PC-3 (cell line): ENCODE measurements around the gene MID1. TPM values are rescaled to one million over a fixed set of nuclear protein-coding genes. Genes with fewer than 3 reads are reported as not detected.
A peak's percentile ranks its signal among the peaks of the same experiment; 100 is the strongest.

Experiments used
- ATAC-seq: fragments of 200-7000 bp; cut with Tn5 transposase; 2 replicates; pipeline ENCODE4 v1.9.1; 2020; ENCODE audit warnings: mild to moderate bottlenecking, moderate library complexity
- BruUV-seq: library from RNA; stranded (reverse); fragments of 400-500 nt; replicated peaks from 2 replicates; lab custom pipeline; 2021; lab: Mats Ljungman, UMichigan
- CTCF ChIA-PET: fragments of 300-600 bp; sonication (Branson Sonifier 250); formaldehyde crosslinking; loops from one replicate; lab custom pipeline; 2022; ENCODE audit warnings: antibody characterized with exemption; lab: Charles Lee
- POLR2A ChIA-PET: fragments of 300-600 bp; sonication (Branson Sonifier 250); formaldehyde crosslinking; loops from one replicate; lab custom pipeline; 2022; ENCODE audit warnings: antibody characterized with exemption; ENCODE audit not compliant: unreplicated experiment; lab: Charles Lee
- DNase-seq: peaks from one replicate; pipeline ENCODE4 v3.0.0-alpha.2; 2015
- H2AFZ ChIP-seq: fragments of 300-600 bp; sonication (generic); 2 replicates; pipeline ENCODE4 v1.6.0; 2016; ENCODE audit warnings: antibody characterized with exemption, low read length
- H3F3A ChIP-seq: fragments of 300-600 bp; sonication (generic); one replicate; pipeline ENCODE4 v1.6.0; 2017; ENCODE audit warnings: antibody characterized with exemption, low read length, control low read depth, mild to moderate bottlenecking; ENCODE audit not compliant: unreplicated experiment
- H3K27ac ChIP-seq: fragments of 300-600 bp; sonication (generic); 2 replicates; pipeline ENCODE4 v1.5.1; 2016; ENCODE audit warnings: mild to moderate bottlenecking, low read length
- H3K27me3 ChIP-seq: fragments of 300-600 bp; sonication (generic); 2 replicates; pipeline ENCODE4 v1.6.1; 2016; ENCODE audit warnings: low read length, mixed read lengths
- H3K36me3 ChIP-seq: fragments of 300-600 bp; sonication (generic); 2 replicates; pipeline ENCODE4 v1.6.1; 2016; ENCODE audit warnings: low read depth, mixed run types, low read length, mixed read lengths
- H3K4me1 ChIP-seq: fragments of 300-600 bp; sonication (generic); 2 replicates; pipeline ENCODE4 v1.5.1; 2016; ENCODE audit warnings: low read length; ENCODE audit not compliant: insufficient read depth
- H3K4me2 ChIP-seq: fragments of 300-600 bp; sonication (generic); 2 replicates; pipeline ENCODE4 v1.6.0; 2016; ENCODE audit warnings: low read length
- H3K4me3 ChIP-seq: fragments of 300-600 bp; sonication (generic); 2 replicates; pipeline ENCODE4 v1.5.1; 2016; ENCODE audit warnings: mild to moderate bottlenecking, low read length, mixed read lengths
- H3K79me2 ChIP-seq: fragments of 300-600 bp; sonication (generic); 2 replicates; pipeline ENCODE4 v1.6.1; 2017; ENCODE audit warnings: low read length, mixed read lengths
- H3K9ac ChIP-seq: fragments of 300-600 bp; sonication (generic); 2 replicates; pipeline ENCODE4 v1.6.0; 2016; ENCODE audit warnings: mild to moderate bottlenecking, low read length
- H3K9me2 ChIP-seq: fragments of 300-600 bp; sonication (generic); replicated peaks from 2 replicates; pipeline ENCODE4 v1.6.1; 2016; ENCODE audit warnings: mixed run types, low read length, mixed read lengths
- H3K9me3 ChIP-seq: fragments of 300-600 bp; sonication (generic); 2 replicates; pipeline ENCODE4 v1.6.1; 2016; ENCODE audit warnings: low read length, mixed read lengths
- H4K20me1 ChIP-seq: fragments of 300-600 bp; sonication (generic); 2 replicates; pipeline ENCODE4 v1.6.1; 2016; ENCODE audit warnings: low read length, mixed read lengths
- EZH2 ChIP-seq: fragments of 300-600 bp; sonication (generic); IDR thresholded peaks from one replicate; pipeline ENCODE4 v1.6.1; 2017; ENCODE audit warnings: antibody characterized with exemption, mild to moderate bottlenecking, low read length; ENCODE audit not compliant: unreplicated experiment
- EZH2phosphoT487 ChIP-seq: fragments of 300-600 bp; sonication (generic); IDR thresholded peaks from 2 replicates; pipeline ENCODE4 v1.6.1; 2018; ENCODE audit warnings: mild to moderate bottlenecking, antibody characterized with exemption, low read length, borderline replicate concordance
- intact Hi-C: fragments of 100-400 bp; cut with micrococcal nuclease; formaldehyde crosslinking; loops from 2 replicates; pipeline ENCODE4 v1.9.0; 2023
- total RNA-seq: library from RNA; depleted of rRNA; stranded (reverse); fragments of >200 nt; gene quantifications from 2 replicates; pipeline ENCODE4 v1.2.3, GENCODE V29; 2014
- TF ChIP-seq, protein P1 (sequence below): fragments of 300-600 bp; sonication (generic); conservative IDR thresholded peaks from 2 replicates; pipeline ENCODE4 v1.5.1; 2017; ENCODE audit warnings: antibody characterized with exemption, low read depth, mild to moderate bottlenecking, low read length

MID1 gene
- total RNA-seq, 1 experiment from 2014 or later: 21.9 TPM

DNA sequence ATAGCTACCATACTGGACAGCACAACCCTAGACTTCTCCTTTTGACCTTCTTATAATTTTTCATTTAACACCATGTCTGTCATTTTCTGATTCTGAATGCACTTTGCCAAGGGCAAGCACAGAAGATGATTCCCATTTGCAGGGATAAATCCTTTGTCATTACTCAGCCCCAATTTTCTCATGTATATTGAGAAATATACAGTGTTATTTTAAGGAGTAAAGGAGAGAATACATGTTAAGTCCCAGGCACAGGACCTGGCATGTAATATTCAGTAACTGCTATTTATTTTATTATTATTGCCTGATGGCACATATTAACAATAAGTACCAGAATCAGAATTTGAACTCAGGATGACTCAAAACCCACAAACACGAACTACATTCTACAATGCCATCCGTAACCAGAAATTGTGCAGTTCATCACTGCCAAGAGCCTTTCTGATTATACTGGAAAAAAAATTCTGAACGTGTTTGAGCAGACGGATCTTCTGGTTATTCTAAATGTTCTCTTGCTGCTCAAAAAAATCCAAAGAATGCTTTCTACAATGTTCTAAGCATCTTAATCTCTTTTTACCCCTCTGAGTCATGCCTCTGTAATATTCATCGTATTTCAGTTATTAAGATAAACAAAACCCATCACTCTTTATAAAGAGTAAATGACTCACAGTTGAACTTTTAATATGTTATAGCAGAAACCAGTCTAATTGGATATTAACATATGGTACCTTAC lies 170.0 kb downstream of the MID1 start:
- no peak overlapping the region for H3K9ac ChIP-seq
- H3F3A ChIP-seq: no peaks in the 10 kb centered on the region
- no peak for TF ChIP-seq EZH2phosphoT487
- TF ChIP-seq EZH2: no peak
- TF ChIP-seq, protein P1, sequence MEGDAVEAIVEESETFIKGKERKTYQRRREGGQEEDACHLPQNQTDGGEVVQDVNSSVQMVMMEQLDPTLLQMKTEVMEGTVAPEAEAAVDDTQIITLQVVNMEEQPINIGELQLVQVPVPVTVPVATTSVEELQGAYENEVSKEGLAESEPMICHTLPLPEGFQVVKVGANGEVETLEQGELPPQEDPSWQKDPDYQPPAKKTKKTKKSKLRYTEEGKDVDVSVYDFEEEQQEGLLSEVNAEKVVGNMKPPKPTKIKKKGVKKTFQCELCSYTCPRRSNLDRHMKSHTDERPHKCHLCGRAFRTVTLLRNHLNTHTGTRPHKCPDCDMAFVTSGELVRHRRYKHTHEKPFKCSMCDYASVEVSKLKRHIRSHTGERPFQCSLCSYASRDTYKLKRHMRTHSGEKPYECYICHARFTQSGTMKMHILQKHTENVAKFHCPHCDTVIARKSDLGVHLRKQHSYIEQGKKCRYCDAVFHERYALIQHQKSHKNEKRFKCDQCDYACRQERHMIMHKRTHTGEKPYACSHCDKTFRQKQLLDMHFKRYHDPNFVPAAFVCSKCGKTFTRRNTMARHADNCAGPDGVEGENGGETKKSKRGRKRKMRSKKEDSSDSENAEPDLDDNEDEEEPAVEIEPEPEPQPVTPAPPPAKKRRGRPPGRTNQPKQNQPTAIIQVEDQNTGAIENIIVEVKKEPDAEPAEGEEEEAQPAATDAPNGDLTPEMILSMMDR: no peak
- H3K9me3 ChIP-seq: no peaks in the 10 kb centered on the region
- H4K20me1 ChIP-seq: no peaks in the 10 kb centered on the region
- ATAC-seq: peak; percentile 70
- H3K4me3 ChIP-seq: no peak overlapping the region
- intact Hi-C loops: loop anchor here (5.0 kb wide), 2 partner anchors 167 to 198 kb away; no protein-coding TSS in a partner anchor
- peaks cover 31% of the 10 kb centered on the region for H3K36me3 ChIP-seq
- peak overlapping the region; percentile 45; the same call in 1 of the 2 replicates for H3K4me2 ChIP-seq
- CTCF ChIA-PET: no interaction called here
- no peaks in the 10 kb centered on the region for H3K27me3 ChIP-seq
- H3K79me2 ChIP-seq: no peaks in the 10 kb centered on the region
- H2AFZ ChIP-seq: no peak overlapping the region
- H3K9me2 ChIP-seq: no peaks in the 10 kb centered on the region
- peaks cover 47% of the 10 kb centered on the region for H3K4me1 ChIP-seq
- BruUV-seq: no TSS peak
- POLR2A ChIA-PET: no interaction called here
- H3K27ac ChIP-seq: peak overlapping the region; percentile 59
- peak; percentile 84 for DNase-seq

DNA sequence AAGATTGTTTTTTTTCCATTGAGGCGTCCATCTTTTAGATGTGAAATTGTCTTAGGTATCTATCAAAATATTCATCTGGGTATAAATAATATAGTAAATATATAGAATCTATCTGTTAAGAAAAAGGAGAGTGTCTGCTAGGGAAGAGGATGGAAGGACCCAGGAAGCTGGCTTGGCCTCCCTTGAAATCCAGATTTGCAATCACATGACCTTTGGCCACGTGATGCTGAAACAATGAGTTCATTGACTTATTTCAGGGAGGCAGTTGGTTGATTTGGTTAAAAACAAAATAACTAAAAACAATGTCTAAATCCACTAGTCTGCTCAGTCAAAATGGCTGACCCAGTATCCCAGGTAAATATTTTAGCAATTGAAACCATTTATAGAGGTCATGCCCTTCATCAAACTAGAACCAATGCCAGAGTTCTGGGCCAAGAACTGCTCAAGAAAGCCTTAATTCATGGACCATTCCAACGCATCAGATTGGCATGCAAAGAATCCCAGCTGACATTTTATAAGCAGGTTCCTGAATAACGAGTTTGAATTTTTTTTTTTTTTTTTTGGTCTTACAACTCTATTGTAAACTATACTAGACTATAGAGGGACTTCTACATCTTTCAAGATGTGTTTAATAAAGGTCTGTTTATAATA lies 172.7 kb downstream of the MID1 start:
- Histone ChIP-seq H2AFZ (no peak overlapping the region), H3K9me3 (no peaks in the 10 kb centered on the region), H3K4me1 (peaks cover 47% of the 10 kb centered on the region), H3K4me2 (peak overlapping the region; percentile 50; the same call in 1 of the 2 replicates), H3K9me2 (no peaks in the 10 kb centered on the region), H3F3A (no peaks in the 10 kb centered on the region), H3K4me3 (peak overlapping the region; percentile 5; the same call in 1 of the 2 replicates), H4K20me1 (no peaks in the 10 kb centered on the region), H3K79me2 (no peaks in the 10 kb centered on the region), H3K27ac (peak overlapping the region; percentile 1; the same call in 1 of the 2 replicates), H3K27me3 (no peaks in the 10 kb centered on the region), H3K36me3 (peaks cover 12% of the 10 kb centered on the region; the same call in 1 of the 2 replicates), H3K9ac (no peak overlapping the region)
- DNase-seq (peak; percentile 94), ATAC-seq (peak; percentile 54)
- BruUV-seq: no TSS peak
- ChIA-PET POLR2A (interaction anchor here (0.6 kb wide), 2 partner anchors 54 to 109 kb away, joined by 3 to 7 read pairs; no protein-coding TSS in a partner anchor), CTCF (no interaction called here)
- TF ChIP-seq EZH2 (no peak), EZH2phosphoT487 (no peak)
- TF ChIP-seq, protein P1: no peak
- intact Hi-C loops: no loop called here
